NB4 (cell line): ENCODE results near the gene ERI3.

Source experiments
- DNase-seq: peaks from one replicate; pipeline ENCODE4 v3.0.0; 2010; ENCODE audit warnings: low read depth
- H3K4me3 ChIP-seq: one replicate; pipeline ENCODE4 v1.5.1; 2011; ENCODE audit warnings: mild to moderate bottlenecking, low read depth, low read length, moderate library complexity
- MAX ChIP-seq: IDR thresholded peaks from 2 replicates; pipeline ENCODE4 v1.6.1; 2011; ENCODE audit warnings: low read depth, low read length
- MYC ChIP-seq: IDR thresholded peaks from 2 replicates; pipeline ENCODE4 v1.6.1; 2011; ENCODE audit warnings: low read depth, low read length
- POLR2A ChIP-seq: IDR thresholded peaks from 2 replicates; pipeline ENCODE4 v1.6.1; 2011; ENCODE audit warnings: mild to moderate bottlenecking; ENCODE audit not compliant: insufficient read length; ENCODE audit errors: extremely low read depth
- TF ChIP-seq, protein P1 (sequence below): IDR thresholded peaks from one replicate; pipeline ENCODE4 v1.5.1; 2012; ENCODE audit warnings: low read depth, low read length

ERI3 gene

DNA sequence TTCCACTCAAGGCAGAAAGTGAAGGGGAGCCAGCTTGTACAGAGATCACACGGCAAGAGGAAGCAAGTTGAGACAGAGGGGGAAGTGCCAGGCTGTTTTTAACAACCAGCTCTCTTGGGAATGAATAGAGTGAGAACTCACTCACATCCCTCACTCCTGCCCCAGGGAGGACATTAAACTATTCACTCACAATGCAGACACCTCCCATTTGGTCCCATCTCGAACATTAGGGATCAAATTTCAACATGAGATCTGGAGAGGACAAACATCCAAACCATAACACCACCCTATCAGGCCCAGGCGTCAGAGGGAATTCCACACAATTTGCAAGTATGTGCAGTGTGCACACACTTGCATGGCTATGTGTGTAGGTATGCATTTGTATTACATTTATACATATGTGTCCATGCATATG is 79.1 kb downstream of the ERI3 start:
- H3K4me3 ChIP-seq = no peak overlapping the region
- peak; percentile 72 for DNase-seq
- TF ChIP-seq MYC = no peak
- TF ChIP-seq, protein P1, sequence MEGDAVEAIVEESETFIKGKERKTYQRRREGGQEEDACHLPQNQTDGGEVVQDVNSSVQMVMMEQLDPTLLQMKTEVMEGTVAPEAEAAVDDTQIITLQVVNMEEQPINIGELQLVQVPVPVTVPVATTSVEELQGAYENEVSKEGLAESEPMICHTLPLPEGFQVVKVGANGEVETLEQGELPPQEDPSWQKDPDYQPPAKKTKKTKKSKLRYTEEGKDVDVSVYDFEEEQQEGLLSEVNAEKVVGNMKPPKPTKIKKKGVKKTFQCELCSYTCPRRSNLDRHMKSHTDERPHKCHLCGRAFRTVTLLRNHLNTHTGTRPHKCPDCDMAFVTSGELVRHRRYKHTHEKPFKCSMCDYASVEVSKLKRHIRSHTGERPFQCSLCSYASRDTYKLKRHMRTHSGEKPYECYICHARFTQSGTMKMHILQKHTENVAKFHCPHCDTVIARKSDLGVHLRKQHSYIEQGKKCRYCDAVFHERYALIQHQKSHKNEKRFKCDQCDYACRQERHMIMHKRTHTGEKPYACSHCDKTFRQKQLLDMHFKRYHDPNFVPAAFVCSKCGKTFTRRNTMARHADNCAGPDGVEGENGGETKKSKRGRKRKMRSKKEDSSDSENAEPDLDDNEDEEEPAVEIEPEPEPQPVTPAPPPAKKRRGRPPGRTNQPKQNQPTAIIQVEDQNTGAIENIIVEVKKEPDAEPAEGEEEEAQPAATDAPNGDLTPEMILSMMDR = no peak

DNA sequence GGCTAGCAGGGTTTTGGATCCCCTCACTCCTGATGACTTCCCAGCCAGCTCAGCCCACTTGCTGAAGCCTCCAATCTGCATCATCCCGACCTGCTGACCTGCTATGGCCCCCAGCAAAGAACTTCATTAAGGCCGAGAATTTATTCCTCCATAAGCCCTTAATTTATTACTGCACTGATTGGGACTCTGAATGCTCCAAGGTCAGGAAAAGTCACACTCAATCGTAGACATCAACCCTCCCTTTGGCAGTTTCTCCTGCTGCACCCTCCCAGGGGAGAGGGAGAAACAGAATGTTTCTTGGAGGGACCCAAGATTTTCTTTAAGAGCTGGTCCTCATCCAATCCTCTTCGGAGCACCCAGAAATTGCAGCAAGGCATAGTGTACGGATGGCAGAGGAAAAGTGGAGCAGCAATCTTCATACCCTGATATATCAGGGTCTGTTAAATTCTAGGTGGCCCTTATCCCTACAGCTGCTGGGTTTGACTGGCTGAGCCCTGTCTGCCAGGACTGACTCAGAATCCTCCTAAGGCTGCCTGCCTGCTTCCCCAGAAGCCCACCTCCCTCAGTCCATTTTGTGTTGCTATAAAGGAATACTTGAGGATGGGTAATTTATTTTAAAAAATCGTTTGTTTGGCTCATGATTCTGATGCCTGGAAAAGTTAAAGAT is 79.6 kb downstream of the ERI3 start:
- DNase-seq = no peak
- TF ChIP-seq, protein P1 = no peak
- TF ChIP-seq MAX = no peak
- no peak for TF ChIP-seq POLR2A
- TF ChIP-seq MYC = no peak
- no peak overlapping the region for H3K4me3 ChIP-seq

DNA sequence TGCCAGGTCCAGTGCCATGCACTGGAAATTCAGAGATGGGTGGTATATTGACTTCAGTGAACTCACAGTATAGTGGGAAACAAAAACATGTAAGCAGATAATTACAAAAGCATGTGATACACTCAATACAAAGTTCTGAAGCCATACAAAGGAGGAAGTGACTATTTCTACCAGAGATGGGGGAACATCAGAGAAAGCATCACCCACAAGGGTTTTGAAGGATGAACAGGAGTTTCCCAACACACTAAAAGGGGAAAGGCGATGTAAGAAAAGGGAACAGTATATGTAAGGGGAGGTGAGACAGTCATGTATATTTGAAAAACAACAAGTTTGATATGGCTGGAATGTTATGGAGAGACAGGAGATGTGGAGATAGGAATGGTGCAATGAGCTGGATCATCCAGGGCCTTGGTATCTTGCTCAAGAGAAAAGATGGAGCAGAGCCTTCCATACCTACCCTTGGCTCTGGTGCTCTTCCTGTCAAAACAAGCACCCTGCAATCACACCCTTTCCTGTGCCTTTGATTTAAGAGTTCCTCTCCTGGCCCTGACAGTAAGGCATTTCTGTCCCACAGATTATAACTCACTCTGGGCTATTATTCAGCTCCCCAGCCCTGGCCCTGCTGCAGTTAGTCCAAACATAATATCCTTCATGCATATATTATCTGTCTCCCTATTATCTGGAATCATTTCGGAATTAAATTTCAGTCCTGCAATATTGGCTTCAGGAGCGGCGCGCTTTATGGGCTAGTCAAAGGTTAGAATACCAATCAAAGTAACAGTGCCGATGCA is 81.3 kb downstream of the ERI3 start:
- no peak overlapping the region for H3K4me3 ChIP-seq
- no peak for DNase-seq
- TF ChIP-seq POLR2A (no peak), MAX (no peak), MYC (no peak)
- TF ChIP-seq, protein P1 = no peak

- TF ChIP-seq POLR2A (no peak), MYC (no peak), MAX (no peak)
- TF ChIP-seq, protein P1 = no peak
- H3K4me3 ChIP-seq = no peak overlapping the region
- no peak for DNase-seq
These were observed 82.1 kb downstream of the ERI3 start for GRCh38 chr1:44272992-44273391.

DNA sequence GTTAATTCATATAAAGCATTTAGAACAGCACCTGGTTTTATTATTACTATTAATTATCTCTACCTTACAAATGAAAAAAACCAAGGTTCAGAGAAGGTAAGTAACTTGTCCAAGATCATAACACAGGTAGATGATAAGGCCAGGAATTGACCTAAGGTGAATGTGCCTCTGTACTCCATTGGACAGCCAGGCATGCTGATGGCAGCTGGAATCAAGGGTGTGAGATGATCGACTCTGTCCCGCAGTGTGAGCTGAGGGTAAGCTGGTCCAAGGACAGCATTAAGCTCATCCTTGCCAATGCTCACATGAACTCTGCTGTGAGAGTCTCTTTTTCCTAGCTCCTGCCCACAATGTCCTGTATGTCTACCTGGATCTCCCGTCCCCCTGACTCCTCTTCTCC is 83.4 kb downstream of the ERI3 start:
- H3K4me3 ChIP-seq = no peak overlapping the region
- TF ChIP-seq POLR2A (no peak), MYC (no peak), MAX (no peak)
- TF ChIP-seq, protein P1 = no peak
- DNase-seq = no peak
